Thyroid gland (tissue), 4 donors: ENCODE measurements around the gene PRDM7. TPM values are rescaled to one million over a fixed set of nuclear protein-coding genes. Genes with fewer than 3 reads are reported as not detected.
A peak's percentile ranks its signal among the peaks of the same experiment; 100 is the strongest.

Experiments used
- DNase-seq, 2 donors: peaks; one replicate each; pipeline ENCODE4 v3.0.0-alpha.2; 2019
- H3K27ac ChIP-seq, 3 donors: fragments of 200-600 bp; sonication (generic); 1 replicate in 2 of 3; 2 replicates in 1 of 3; pipeline ENCODE4 v1.5.1; 2016 to 2019; ENCODE audit warnings: mild to moderate bottlenecking in 1 of 3, moderate library complexity in 1 of 3
- H3K27me3 ChIP-seq: fragments of 200-600 bp; sonication (generic); one replicate; pipeline ENCODE4 v1.5.1; 2019
- H3K36me3 ChIP-seq, 2 donors: fragments of 200-600 bp; sonication (generic); one replicate each; pipeline ENCODE4 v1.5.1; 2016 to 2019
- H3K4me1 ChIP-seq, 2 donors: fragments of 200-600 bp; sonication (generic); one replicate each; pipeline ENCODE4 v1.5.1; 2017 to 2019
- H3K4me3 ChIP-seq, 3 donors: fragments of 200-600 bp; sonication (generic); replicated peaks in 1 of 3; 1 replicate in 2 of 3; 2 replicates in 1 of 3; pipeline ENCODE4 v1.5.1; 2016; ENCODE audit warnings: mild to moderate bottlenecking in 1 of 3
- H3K9me3 ChIP-seq: fragments of 200-600 bp; sonication (generic); one replicate; pipeline ENCODE4 v1.5.1; 2017
- CTCF ChIP-seq, 6 experiments: fragments of 200-600 bp in 3 of 6; fragments of 450-650 bp in 3 of 6; sonication (generic) in 3 of 6; IDR thresholded peaks; one replicate each; pipeline ENCODE4 v1.5.1; 2016 to 2019; ENCODE audit warnings: antibody characterized with exemption in 6 of 6, mild to moderate bottlenecking in 2 of 6, inconsistent platforms in 1 of 6, moderate library complexity in 1 of 6
- POLR2A ChIP-seq, 2 donors: fragments of 450-650 bp; IDR thresholded peaks; one replicate each; pipeline ENCODE4 v1.6.1; 2017; ENCODE audit warnings: antibody characterized with exemption in 2 of 2, mild to moderate bottlenecking in 2 of 2, moderate library complexity in 1 of 2
- WGBS, 2 donors: methylation state at CpG; one replicate each; pipeline ENCODE4 v1.1.5; 2017; 5-methylcytosine and 5-hydroxymethylcytosine counted together
- intact Hi-C: fragments of 100-400 bp; cut with DNase I; formaldehyde crosslinking; loops from one replicate; pipeline ENCODE4 v1.15.1; 2023
- total RNA-seq, 4 donors: library from RNA; depleted of rRNA; stranded (reverse); fragments of >200 nt; gene quantifications; one replicate each; pipeline ENCODE4 v1.2.3, GENCODE V29; 2016

PRDM7 gene
- total RNA-seq, 4 donors from 2014 or later: not detected

DNA sequence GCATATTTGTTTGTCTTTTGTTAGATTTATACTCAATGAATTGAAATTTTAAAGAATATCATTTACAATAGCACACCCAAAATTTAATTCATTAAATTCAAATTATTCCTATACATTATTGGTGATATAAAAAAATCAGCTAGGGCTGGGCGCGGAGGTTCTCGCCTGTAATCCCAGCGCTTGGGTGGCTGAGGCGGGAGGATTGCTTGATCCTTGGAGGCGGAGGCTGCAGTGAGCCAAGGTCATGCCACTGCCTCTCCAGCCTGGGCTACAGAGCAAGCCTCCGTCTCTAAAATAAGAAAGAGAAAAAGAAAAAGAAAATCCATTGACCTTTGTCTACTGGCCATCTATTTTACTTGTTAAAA lies 4.5 kb upstream of the PRDM7 start:
- Histone ChIP-seq H3K4me1 (peaks cover 3 to 5% of the 10 kb centered on the region in 2 donors), H3K36me3 (no peaks in the 10 kb centered on the region), H3K9me3 (no peaks in the 10 kb centered on the region), H3K27ac (no peak overlapping the region), H3K4me3 (no peak overlapping the region), H3K27me3 (no peaks in the 10 kb centered on the region)
- intact Hi-C loops: no loop called here
- 32 to 39% methylated on average over 7 of the region's 7 CpGs for WGBS, 2 donors
- no peak for DNase-seq
- TF ChIP-seq POLR2A (IDR thresholded peaks at IDR 0.05): no peak
- TF ChIP-seq CTCF (IDR thresholded peaks at IDR 0.05): no peak

GRCh38 chr16:90078579-90078895 lies 1.4 kb upstream of the PRDM7 start:
- H3K9me3 ChIP-seq: no peaks in the 10 kb centered on the region
- no peak overlapping the region for H3K4me3 ChIP-seq
- no peak for DNase-seq
- WGBS, 2 donors: 73 to 78% methylated on average over 6 of the region's 6 CpGs
- H3K4me1 ChIP-seq: peaks cover 3 to 5% of the 10 kb centered on the region in 2 donors
- H3K27ac ChIP-seq: no peak overlapping the region
- TF ChIP-seq CTCF (IDR thresholded peaks at IDR 0.05) (no peak), POLR2A (IDR thresholded peaks at IDR 0.05) (no peak)
- H3K27me3 ChIP-seq: no peaks in the 10 kb centered on the region
- intact Hi-C loops: no loop called here
- no peaks in the 10 kb centered on the region for H3K36me3 ChIP-seq

GRCh38 chr16:90077757-90078578 lies 837 bp upstream of the PRDM7 start:
- Histone ChIP-seq H3K9me3 (no peaks in the 10 kb centered on the region), H3K27ac (peak overlapping the region in 1 of 3 donors; percentile 51), H3K27me3 (no peaks in the 10 kb centered on the region), H3K36me3 (no peaks in the 10 kb centered on the region), H3K4me3 (peak overlapping the region in 2 of 3 donors; percentile 5 to 21), H3K4me1 (peaks cover 3 to 5% of the 10 kb centered on the region in 2 donors)
- intact Hi-C loops: no loop called here
- TF ChIP-seq POLR2A (IDR thresholded peaks at IDR 0.05) (no peak), CTCF (IDR thresholded peaks at IDR 0.05) (no peak)
- WGBS, 2 donors: 31 to 40% methylated on average over 7 to 20 of the region's 23 CpGs
- peak in 1 of 2 donors; percentile 14 for DNase-seq

GRCh38 chr16:90072442-90073105 lies 4.6 kb downstream of the PRDM7 start:
- Histone ChIP-seq H3K36me3 (no peaks in the 10 kb centered on the region), H3K4me1 (peaks cover under 1 to 3% of the 10 kb centered on the region in 2 donors), H3K27me3 (no peaks in the 10 kb centered on the region), H3K9me3 (no peaks in the 10 kb centered on the region), H3K4me3 (no peak overlapping the region), H3K27ac (no peak overlapping the region)
- WGBS, 2 donors: 70 to 75% methylated on average over 5 of the region's 5 CpGs
- no peak for DNase-seq
- intact Hi-C loops: no loop called here
- TF ChIP-seq CTCF (IDR thresholded peaks at IDR 0.05) (no peak), POLR2A (IDR thresholded peaks at IDR 0.05) (no peak)

DNA sequence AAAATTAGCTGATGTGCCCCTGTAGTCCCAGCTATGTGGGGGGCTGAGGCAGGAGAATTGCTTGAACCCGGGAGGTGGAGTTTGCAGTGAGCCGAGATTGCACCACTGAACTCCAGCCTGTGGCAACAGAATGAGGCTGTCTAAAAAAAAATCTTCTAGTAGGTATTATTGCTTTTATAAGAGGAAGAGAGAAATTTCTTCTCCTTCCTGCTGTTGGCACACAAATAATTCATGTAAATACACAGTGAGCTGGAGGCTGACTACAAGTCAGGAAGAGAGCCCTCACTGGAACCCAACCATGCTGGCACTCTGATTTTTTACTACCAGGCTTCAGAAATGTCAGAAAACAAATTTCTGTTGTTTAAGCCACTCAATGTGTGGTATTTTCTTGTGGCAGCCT lies 6.7 kb downstream of the PRDM7 start:
- Histone ChIP-seq H3K4me1 (no peaks in the 10 kb centered on the region), H3K4me3 (no peak overlapping the region), H3K9me3 (no peaks in the 10 kb centered on the region), H3K36me3 (no peaks in the 10 kb centered on the region), H3K27ac (no peak overlapping the region), H3K27me3 (no peaks in the 10 kb centered on the region)
- WGBS, 2 donors: 33 to 75% methylated on average over 2 of the region's 2 CpGs
- TF ChIP-seq POLR2A (IDR thresholded peaks at IDR 0.05) (no peak), CTCF (IDR thresholded peaks at IDR 0.05) (no peak)
- DNase-seq: no peak
- intact Hi-C loops: no loop called here
